Hypothalamus (tissue), 51 donors: Measurements from ENCODE around the gene KMT2D.
A peak's percentile ranks its signal among the peaks of the same experiment; 100 is the strongest.

Experiments
- DNase-seq, 51 donors: peaks; one replicate each; lab custom pipeline; 2025; lab: John Stamatoyannopoulos, UW

Gene KMT2D

GRCh38 chr12:49055092-49055491, 5.5 kb downstream of the KMT2D start:
- no peak for DNase-seq

GRCh38 chr12:49054524-49054923, 6.1 kb downstream of the KMT2D start:
- no peak for DNase-seq

- no peak for DNase-seq
Observed at GRCh38 chr12:49054096-49054495, 6.5 kb downstream of the KMT2D start.

- DNase-seq, result no peak
Observed at GRCh38 chr12:49052451-49053208, 8.0 kb downstream of the KMT2D start.

- DNase-seq, result no peak
Observed at GRCh38 chr12:49051777-49052438, 8.7 kb downstream of the KMT2D start.

- DNase-seq, result no peak
Observed at GRCh38 chr12:49051373-49051764, 9.2 kb downstream of the KMT2D start.

- DNase-seq, result no peak
Observed at GRCh38 chr12:49050507-49051372, 9.9 kb downstream of the KMT2D start.

- DNase-seq, result peak in 2 of 51 donors; percentile 15 to 38
Observed at GRCh38 chr12:49049566-49050224, 10.9 kb downstream of the KMT2D start.

GRCh38 chr12:49048953-49049352, 11.6 kb downstream of the KMT2D start:
- DNase-seq, result no peak

GRCh38 chr12:49046129-49046895, 14.3 kb downstream of the KMT2D start:
- no peak for DNase-seq

GRCh38 chr12:49044660-49045059, 15.9 kb downstream of the KMT2D start:
- no peak for DNase-seq

- peak in 21 of 51 donors; percentile 7 to 64 (median 24) for DNase-seq
Observed at GRCh38 chr12:49043856-49044258, 16.7 kb downstream of the KMT2D start.

GRCh38 chr12:49043241-49043640, 17.4 kb downstream of the KMT2D start:
- DNase-seq, result no peak

- DNase-seq, result no peak
Observed at GRCh38 chr12:49041881-49042484, 18.6 kb downstream of the KMT2D start.

- no peak for DNase-seq
Observed at GRCh38 chr12:49041036-49041880, 19.3 kb downstream of the KMT2D start.

GRCh38 chr12:49040364-49040855, 20.2 kb downstream of the KMT2D start:
- no peak for DNase-seq

- DNase-seq, result no peak
Observed at GRCh38 chr12:49039421-49040363, 20.9 kb downstream of the KMT2D start.
